Neural progenitor cell (in vitro differentiated cells): ENCODE data around the gene RNF133.

ENCODE experiments used
- EZH2 ChIP-seq: fragments of 200-600 bp; sonication (generic); IDR thresholded peaks from 2 replicates; pipeline ENCODE4 v1.6.1; 2017; ENCODE audit warnings: antibody characterized with exemption, mild to moderate bottlenecking, moderate library complexity
- EZH2phosphoT487 ChIP-seq: fragments of 200-600 bp; sonication (generic); IDR thresholded peaks from 2 replicates; pipeline ENCODE4 v1.6.1; 2017; ENCODE audit warnings: antibody characterized with exemption
- TF ChIP-seq, protein P1 (sequence below): fragments of 200-600 bp; sonication (generic); IDR thresholded peaks from 2 replicates; pipeline ENCODE4 v1.5.1; 2017; ENCODE audit warnings: antibody characterized with exemption, mild to moderate bottlenecking

DNA sequence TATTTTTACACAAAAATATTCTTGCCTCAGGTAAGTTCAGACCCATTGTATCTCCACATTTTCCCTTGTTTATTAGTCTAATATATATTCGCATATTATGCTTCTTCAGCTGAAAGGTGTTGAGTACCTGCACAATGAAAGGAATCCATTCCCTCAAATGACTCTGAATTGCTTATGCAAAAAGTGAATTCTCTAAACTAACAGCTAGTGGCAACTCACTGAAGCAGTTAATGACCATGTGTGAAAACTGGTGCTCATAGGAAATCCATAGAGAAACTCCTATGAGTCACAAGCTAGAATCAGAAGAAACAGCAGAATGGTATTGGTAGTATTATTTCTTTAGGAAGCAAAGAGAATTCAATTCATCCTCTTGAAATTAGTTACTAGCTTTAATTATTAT lies 37.3 kb upstream of the RNF133 start:
- TF ChIP-seq, protein P1, sequence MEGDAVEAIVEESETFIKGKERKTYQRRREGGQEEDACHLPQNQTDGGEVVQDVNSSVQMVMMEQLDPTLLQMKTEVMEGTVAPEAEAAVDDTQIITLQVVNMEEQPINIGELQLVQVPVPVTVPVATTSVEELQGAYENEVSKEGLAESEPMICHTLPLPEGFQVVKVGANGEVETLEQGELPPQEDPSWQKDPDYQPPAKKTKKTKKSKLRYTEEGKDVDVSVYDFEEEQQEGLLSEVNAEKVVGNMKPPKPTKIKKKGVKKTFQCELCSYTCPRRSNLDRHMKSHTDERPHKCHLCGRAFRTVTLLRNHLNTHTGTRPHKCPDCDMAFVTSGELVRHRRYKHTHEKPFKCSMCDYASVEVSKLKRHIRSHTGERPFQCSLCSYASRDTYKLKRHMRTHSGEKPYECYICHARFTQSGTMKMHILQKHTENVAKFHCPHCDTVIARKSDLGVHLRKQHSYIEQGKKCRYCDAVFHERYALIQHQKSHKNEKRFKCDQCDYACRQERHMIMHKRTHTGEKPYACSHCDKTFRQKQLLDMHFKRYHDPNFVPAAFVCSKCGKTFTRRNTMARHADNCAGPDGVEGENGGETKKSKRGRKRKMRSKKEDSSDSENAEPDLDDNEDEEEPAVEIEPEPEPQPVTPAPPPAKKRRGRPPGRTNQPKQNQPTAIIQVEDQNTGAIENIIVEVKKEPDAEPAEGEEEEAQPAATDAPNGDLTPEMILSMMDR: no peak
- TF ChIP-seq EZH2phosphoT487 (no peak), EZH2 (no peak)
